CD4-positive, alpha-beta T cell treated with Interferon gamma for 1 hour (primary cell): Measurements from ENCODE around the gene MRPL37.

Source experiments
- DNase-seq: peaks from one replicate; pipeline ENCODE4 v3.0.0-alpha.2; 2020

The MRPL37 gene

GRCh38 chr1:54266195-54266594, 66.2 kb downstream of the MRPL37 start:
- DNase-seq = no peak

GRCh38 chr1:54266908-54267307, 66.9 kb downstream of the MRPL37 start:
- no peak for DNase-seq
